D721Med (cell line): ENCODE data around the gene MAD1L1.

Source experiments
- DNase-seq: peaks from one replicate; pipeline ENCODE4 v3.0.0; 2011; ENCODE audit warnings: low spot score; ENCODE audit not compliant: insufficient read length
- FAIRE-seq: peaks from 2 replicates; lab custom pipeline; 2011; peaks lifted over from hg19 to GRCh38; lab: Jason Lieb, UNC
- TF ChIP-seq, protein P1 (sequence below): IDR thresholded peaks from 2 replicates; pipeline ENCODE4 v1.5.1; 2012; ENCODE audit warnings: mild to moderate bottlenecking, control low read depth; ENCODE audit not compliant: insufficient read depth; ENCODE audit errors: missing control alignments

The MAD1L1 gene

DNA sequence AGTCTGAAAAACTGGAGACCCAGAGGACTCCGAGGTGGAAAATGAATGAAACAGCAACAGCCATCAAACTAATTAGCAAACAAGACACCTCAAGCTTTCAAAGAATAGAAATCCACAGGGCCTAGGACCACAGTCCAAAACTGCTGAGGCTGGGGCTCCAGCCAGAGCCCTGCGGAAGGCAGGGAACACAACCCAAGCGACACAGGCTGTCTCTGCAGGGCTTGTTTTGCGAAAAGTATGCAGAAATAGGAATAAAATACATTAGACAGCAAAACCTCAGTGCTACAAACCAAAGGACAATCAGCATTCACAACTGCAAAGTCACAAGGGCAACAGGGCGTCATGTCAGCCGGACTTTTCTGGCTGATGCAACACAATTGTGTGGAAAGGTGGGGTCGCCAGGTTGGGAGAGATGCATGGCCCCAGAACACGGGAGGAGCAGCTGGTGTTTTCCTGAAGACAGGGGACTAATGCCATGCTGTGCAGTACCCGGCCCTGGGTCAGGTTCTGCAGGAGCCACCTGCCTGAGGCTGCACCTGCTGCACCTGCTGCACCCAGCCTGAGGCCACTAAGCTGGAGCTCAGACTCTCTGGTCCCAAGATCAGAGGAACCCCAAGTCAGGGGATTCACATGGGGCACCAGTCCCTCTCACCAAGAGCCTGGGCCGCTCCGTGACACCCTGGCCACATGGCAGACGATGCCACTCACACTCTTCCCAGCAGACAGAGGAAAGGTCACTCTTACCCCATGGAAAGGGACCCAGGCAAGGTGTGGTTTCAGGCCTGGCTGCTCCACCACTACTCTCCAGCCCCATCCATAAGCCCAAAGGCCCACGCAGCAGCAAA is 74.2 kb downstream of the MAD1L1 start:
- FAIRE-seq (no peak), DNase-seq (no peak)
- TF ChIP-seq, protein P1, sequence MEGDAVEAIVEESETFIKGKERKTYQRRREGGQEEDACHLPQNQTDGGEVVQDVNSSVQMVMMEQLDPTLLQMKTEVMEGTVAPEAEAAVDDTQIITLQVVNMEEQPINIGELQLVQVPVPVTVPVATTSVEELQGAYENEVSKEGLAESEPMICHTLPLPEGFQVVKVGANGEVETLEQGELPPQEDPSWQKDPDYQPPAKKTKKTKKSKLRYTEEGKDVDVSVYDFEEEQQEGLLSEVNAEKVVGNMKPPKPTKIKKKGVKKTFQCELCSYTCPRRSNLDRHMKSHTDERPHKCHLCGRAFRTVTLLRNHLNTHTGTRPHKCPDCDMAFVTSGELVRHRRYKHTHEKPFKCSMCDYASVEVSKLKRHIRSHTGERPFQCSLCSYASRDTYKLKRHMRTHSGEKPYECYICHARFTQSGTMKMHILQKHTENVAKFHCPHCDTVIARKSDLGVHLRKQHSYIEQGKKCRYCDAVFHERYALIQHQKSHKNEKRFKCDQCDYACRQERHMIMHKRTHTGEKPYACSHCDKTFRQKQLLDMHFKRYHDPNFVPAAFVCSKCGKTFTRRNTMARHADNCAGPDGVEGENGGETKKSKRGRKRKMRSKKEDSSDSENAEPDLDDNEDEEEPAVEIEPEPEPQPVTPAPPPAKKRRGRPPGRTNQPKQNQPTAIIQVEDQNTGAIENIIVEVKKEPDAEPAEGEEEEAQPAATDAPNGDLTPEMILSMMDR, result no peak

DNA sequence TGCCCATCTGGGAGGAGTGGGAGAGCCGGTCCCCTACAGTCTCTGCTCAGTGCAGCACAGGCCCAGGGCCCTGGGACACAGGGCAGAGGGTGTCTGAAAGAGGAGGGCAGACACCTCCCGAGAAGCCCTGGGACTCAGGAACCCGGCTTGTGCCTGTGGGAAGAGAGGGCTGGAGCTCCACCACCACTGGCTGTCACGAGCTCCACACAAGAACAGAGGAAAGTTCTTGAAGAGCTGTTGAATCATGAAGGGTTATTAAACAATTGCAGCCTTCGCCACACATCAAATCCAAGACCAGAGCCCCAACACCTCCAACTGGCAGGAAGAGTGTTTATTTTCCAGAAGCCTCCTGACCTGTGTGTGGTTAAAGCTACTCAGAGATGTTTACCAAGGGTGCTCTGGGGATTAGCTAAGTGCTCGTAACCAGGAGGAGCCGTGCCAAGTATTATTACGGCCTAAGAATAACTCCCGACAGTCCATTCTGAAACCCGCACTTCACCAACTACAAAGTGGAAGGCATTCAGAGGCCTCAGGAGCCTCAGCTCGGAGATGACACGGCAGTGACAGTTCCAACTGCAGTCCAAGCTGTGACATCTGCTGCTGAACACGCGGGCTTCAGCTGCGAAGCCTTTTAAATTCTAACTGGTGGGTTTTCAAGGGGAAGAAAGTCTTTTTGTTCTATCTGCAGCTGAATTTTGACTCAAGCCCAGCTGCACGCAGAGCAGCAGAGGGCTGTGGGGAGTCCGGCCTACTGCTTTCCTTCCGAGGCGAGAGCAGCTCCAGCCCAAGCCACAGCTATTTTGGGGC is 75.1 kb downstream of the MAD1L1 start:
- TF ChIP-seq, protein P1, result no peak
- FAIRE-seq (no peak), DNase-seq (no peak)

DNA sequence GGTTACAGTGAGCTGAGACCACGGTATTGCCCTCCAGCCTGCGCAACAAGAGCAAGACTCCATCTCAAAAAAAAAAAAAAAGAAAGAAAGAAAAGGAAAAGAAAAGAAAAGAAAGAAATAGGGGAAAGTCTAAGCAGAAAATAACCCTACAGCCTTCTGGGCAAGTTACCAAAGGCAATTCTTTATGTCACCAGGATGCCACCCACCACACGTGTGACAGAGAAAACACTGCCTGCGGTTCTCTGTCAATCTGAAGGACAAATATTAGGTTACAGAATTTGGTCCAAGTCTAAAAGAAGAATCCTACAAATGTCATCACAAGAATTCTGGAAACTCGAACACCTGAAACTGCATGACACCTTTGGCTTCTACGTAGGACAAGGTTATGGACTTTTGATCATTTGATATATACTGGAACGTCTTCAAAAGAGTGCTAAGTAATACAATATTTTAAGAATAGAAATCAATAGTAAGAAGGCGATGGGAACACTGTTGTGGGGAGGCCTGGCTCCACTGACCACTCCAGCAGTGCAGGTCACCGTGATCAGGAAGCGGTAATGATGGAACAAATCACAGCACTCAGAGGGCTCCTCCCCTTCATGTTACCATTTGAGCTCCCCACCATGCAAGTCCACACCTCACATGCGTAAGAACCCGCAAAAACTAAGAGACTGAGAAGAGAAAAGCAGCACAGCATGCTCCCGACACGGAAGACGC is 75.8 kb downstream of the MAD1L1 start:
- FAIRE-seq, result no peak
- TF ChIP-seq, protein P1, result no peak

DNA sequence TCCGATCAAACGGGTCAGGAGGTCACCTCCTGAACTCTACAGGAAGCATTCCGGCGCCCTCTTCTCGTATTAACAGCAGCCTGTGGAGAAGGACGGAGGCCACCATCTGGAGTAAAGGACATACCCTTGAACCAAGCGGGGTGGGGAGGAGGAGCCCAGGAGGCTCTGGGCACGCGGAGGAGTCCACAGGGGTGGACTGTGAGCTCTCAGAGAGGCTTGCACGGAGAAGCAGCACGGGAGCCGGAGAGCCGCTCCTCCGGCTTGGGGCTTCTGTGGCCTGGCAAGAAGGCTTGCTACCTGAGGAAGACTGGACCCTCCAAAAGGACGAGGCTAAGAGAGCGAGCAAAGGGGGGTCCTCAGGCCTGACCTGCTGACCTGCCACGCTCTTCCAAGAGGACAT is 77.9 kb downstream of the MAD1L1 start:
- TF ChIP-seq, protein P1, result no peak
- DNase-seq (no peak), FAIRE-seq (no peak)

More for the DNA sequence above, 75.8 kb downstream of the MAD1L1 start:
- no peak for DNase-seq

DNA sequence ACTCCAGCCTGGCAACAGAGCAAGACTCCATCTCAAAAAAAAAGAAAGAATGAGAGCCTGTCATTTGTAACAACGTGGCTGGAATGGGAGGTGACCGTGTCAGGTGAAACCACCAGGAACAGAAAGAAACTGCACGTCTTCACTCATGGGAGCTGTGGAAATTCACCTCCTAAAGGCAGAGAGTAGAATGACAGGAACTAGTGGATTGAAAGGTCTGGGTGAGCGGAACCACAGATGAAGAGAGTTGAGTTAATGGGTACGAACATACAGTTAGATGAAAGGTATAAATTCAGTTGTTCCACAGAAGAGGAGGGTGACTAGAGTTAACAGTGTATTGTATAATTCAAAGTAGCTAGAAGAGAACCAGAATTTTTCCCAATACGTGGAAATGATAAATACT is 78.6 kb downstream of the MAD1L1 start:
- FAIRE-seq, result no peak
- no peak for DNase-seq
- TF ChIP-seq, protein P1, result no peak

DNA sequence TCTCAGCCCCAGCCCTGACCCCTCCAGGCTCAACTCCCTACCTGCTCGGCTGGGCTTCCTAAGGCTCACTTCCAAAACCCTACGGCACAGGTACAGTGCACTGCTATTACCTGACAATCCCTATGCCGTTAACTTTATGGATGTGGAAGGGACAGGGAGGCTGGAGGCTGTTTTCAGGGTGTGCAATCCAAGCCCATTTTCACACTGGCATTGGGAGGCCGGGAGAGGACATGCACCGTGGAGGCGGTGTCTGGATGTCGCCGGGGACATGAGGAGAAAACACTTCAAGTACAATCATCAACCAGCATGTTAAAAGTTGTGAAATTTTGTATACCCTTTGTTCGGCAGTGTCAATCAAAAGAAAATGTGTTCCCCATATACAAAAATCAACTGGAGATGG is 80.1 kb downstream of the MAD1L1 start:
- TF ChIP-seq, protein P1, result no peak
- DNase-seq (no peak), FAIRE-seq (no peak)
